Tibial nerve (tissue), 4 donors: ENCODE results near the gene PTGER3.

Experiments used
- CTCF ChIP-seq, 5 experiments: fragments of 200-600 bp in 3 of 5; fragments of 450-650 bp in 2 of 5; sonication (generic) in 3 of 5; IDR thresholded peaks; one replicate each; pipeline ENCODE4 v1.5.1; 2016 to 2019; ENCODE audit warnings: antibody characterized with exemption in 5 of 5, mild to moderate bottlenecking in 3 of 5, moderate library complexity in 2 of 5
- EP300 ChIP-seq, 2 donors: sonication (generic); formaldehyde crosslinking; IDR thresholded peaks; one replicate each; pipeline ENCODE4 v1.6.1; 2017; ENCODE audit warnings: antibody characterized with exemption in 2 of 2, mild to moderate bottlenecking in 1 of 2

- no peak for TF ChIP-seq CTCF (IDR thresholded peaks at IDR 0.05)
- no peak for TF ChIP-seq EP300 (IDR thresholded peaks at IDR 0.05)
Observed at GRCh38 chr1:71054281-71054731, 6.7 kb upstream of the PTGER3 start.
